ENCODE data around the gene ZDHHC24.

DNA sequence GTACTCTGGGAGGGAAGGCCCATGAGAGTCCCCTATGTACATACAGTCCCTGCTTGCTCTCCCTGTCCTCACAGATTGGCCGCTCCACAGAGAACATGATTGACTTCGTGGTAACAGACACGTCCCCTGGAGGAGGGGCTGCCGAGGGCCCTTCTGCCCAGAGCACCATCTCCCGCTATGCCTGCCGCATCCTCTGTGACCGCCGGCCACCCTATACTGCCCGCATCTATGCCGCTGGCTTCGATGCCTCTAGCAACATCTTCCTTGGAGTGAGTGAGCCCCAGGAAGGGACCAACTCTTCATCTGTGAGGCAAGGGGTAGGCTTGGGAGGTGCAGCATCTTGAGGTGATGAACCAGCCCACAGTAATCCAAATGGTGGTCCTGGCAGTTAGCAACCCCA lies 72.7 kb downstream of the ZDHHC24 start:
- TF ChIP-seq, protein P1, sequence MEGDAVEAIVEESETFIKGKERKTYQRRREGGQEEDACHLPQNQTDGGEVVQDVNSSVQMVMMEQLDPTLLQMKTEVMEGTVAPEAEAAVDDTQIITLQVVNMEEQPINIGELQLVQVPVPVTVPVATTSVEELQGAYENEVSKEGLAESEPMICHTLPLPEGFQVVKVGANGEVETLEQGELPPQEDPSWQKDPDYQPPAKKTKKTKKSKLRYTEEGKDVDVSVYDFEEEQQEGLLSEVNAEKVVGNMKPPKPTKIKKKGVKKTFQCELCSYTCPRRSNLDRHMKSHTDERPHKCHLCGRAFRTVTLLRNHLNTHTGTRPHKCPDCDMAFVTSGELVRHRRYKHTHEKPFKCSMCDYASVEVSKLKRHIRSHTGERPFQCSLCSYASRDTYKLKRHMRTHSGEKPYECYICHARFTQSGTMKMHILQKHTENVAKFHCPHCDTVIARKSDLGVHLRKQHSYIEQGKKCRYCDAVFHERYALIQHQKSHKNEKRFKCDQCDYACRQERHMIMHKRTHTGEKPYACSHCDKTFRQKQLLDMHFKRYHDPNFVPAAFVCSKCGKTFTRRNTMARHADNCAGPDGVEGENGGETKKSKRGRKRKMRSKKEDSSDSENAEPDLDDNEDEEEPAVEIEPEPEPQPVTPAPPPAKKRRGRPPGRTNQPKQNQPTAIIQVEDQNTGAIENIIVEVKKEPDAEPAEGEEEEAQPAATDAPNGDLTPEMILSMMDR (IDR thresholded peaks at IDR 0.05 in 2 of 3, conservative IDR thresholded peaks at IDR 0.05 in 1 of 3; ENCODE audit: borderline replicate concordance in 1 of 3, insufficient read depth in 1 of 3, low read depth in 2 of 3, low read length in 2 of 3) = no peak
- no peak for TF ChIP-seq EZH2 (IDR thresholded peaks at IDR 0.05)
- TF ChIP-seq, protein P2, sequence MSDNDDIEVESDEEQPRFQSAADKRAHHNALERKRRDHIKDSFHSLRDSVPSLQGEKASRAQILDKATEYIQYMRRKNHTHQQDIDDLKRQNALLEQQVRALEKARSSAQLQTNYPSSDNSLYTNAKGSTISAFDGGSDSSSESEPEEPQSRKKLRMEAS (IDR thresholded peaks at IDR 0.05) = no peak
- TF ChIP-seq, protein P3, sequence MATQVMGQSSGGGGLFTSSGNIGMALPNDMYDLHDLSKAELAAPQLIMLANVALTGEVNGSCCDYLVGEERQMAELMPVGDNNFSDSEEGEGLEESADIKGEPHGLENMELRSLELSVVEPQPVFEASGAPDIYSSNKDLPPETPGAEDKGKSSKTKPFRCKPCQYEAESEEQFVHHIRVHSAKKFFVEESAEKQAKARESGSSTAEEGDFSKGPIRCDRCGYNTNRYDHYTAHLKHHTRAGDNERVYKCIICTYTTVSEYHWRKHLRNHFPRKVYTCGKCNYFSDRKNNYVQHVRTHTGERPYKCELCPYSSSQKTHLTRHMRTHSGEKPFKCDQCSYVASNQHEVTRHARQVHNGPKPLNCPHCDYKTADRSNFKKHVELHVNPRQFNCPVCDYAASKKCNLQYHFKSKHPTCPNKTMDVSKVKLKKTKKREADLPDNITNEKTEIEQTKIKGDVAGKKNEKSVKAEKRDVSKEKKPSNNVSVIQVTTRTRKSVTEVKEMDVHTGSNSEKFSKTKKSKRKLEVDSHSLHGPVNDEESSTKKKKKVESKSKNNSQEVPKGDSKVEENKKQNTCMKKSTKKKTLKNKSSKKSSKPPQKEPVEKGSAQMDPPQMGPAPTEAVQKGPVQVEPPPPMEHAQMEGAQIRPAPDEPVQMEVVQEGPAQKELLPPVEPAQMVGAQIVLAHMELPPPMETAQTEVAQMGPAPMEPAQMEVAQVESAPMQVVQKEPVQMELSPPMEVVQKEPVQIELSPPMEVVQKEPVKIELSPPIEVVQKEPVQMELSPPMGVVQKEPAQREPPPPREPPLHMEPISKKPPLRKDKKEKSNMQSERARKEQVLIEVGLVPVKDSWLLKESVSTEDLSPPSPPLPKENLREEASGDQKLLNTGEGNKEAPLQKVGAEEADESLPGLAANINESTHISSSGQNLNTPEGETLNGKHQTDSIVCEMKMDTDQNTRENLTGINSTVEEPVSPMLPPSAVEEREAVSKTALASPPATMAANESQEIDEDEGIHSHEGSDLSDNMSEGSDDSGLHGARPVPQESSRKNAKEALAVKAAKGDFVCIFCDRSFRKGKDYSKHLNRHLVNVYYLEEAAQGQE (IDR thresholded peaks at IDR 0.05; ENCODE audit: low read depth) = no peak
- no peak for TF ChIP-seq SP1 (IDR thresholded peaks at IDR 0.05; ENCODE audit: low read depth)
- no peak for TF ChIP-seq POLR2A (IDR thresholded peaks at IDR 0.05; ENCODE audit: borderline replicate concordance, extremely low read depth, insufficient read depth, insufficient read length)
- TF ChIP-seq FOSL1 (IDR thresholded peaks at IDR 0.05; ENCODE audit: low read depth) = no peak
- TF ChIP-seq JUND (IDR thresholded peaks at IDR 0.05) = no peak
- no peak for TF ChIP-seq EGR1 (IDR thresholded peaks at IDR 0.05; ENCODE audit: low read depth)
- no peak for TF ChIP-seq POLR2AphosphoS5 (IDR thresholded peaks at IDR 0.05; ENCODE audit: low read depth, low read length)
- no peak for TF ChIP-seq YY1 (IDR thresholded peaks at IDR 0.05; ENCODE audit: extremely low read depth, insufficient replicate concordance, low read depth, low read length)

Measured in HCT116 (cell line).